Hepatocyte (in vitro differentiated cells): ENCODE measurements around the gene CCDC88C. TPM values are rescaled to one million over a fixed set of nuclear protein-coding genes. Genes with fewer than 3 reads are reported as not detected.

ENCODE experiments used
- DNase-seq: peaks from one replicate; pipeline ENCODE4 v3.0.0-alpha.2; 2016; ENCODE audit warnings: low spot score
- H2AFZ ChIP-seq: fragments of 200-600 bp; sonication (generic); 2 replicates; pipeline ENCODE4 v1.6.0; 2016; ENCODE audit warnings: antibody characterized with exemption, mild to moderate bottlenecking
- H3K27ac ChIP-seq: fragments of 200-600 bp; sonication (generic); 2 replicates; pipeline ENCODE4 v1.5.1; 2016; ENCODE audit warnings: mild to moderate bottlenecking
- H3K27me3 ChIP-seq: fragments of 200-600 bp; sonication (generic); 2 replicates; pipeline ENCODE4 v1.6.1; 2016
- H3K36me3 ChIP-seq: fragments of 200-600 bp; sonication (generic); replicated peaks from 2 replicates; pipeline ENCODE4 v1.5.1; 2016; ENCODE audit warnings: low read depth; ENCODE audit not compliant: insufficient read depth
- H3K4me1 ChIP-seq: fragments of 200-600 bp; sonication (generic); 2 replicates; pipeline ENCODE4 v1.5.1; 2016; ENCODE audit warnings: mild to moderate bottlenecking, moderate library complexity; ENCODE audit not compliant: insufficient read depth
- H3K4me2 ChIP-seq: fragments of 200-600 bp; sonication (generic); 2 replicates; pipeline ENCODE4 v1.6.0; 2016
- H3K4me3 ChIP-seq: fragments of 200-600 bp; sonication (generic); 2 replicates; pipeline ENCODE4 v1.5.1; 2016; ENCODE audit warnings: mild to moderate bottlenecking
- H3K79me2 ChIP-seq: fragments of 200-600 bp; sonication (generic); 2 replicates; pipeline ENCODE4 v1.6.0; 2017; ENCODE audit warnings: mild to moderate bottlenecking
- H3K9me2 ChIP-seq: fragments of 200-600 bp; sonication (generic); replicated peaks from 2 replicates; pipeline ENCODE4 v1.6.0; 2017; ENCODE audit warnings: mild to moderate bottlenecking; ENCODE audit not compliant: insufficient read depth
- H3K9me3 ChIP-seq: fragments of 200-600 bp; sonication (generic); 2 replicates; pipeline ENCODE4 v1.5.1; 2016; ENCODE audit warnings: low read depth, mild to moderate bottlenecking
- H4K20me1 ChIP-seq: fragments of 200-600 bp; sonication (generic); 2 replicates; pipeline ENCODE4 v1.6.0; 2016; ENCODE audit warnings: mild to moderate bottlenecking; ENCODE audit not compliant: insufficient read depth, poor library complexity, severe bottlenecking
- CTCF ChIP-seq: fragments of 200-600 bp; sonication (generic); IDR thresholded peaks from 2 replicates; pipeline ENCODE4 v1.5.1; 2016; ENCODE audit warnings: antibody characterized with exemption, mild to moderate bottlenecking; ENCODE audit not compliant: poor library complexity
- EZH2 ChIP-seq: fragments of 200-600 bp; sonication (generic); IDR thresholded peaks from 2 replicates; pipeline ENCODE4 v1.6.1; 2016; ENCODE audit warnings: antibody characterized with exemption, mild to moderate bottlenecking, borderline replicate concordance
- EZH2phosphoT487 ChIP-seq: fragments of 200-600 bp; sonication (generic); IDR thresholded peaks from one replicate; pipeline ENCODE4 v1.6.1; 2018; ENCODE audit warnings: antibody characterized with exemption, mild to moderate bottlenecking, low read depth, moderate library complexity; ENCODE audit not compliant: unreplicated experiment, severe bottlenecking
- WGBS: methylation state at CpG from one replicate; pipeline ENCODE4 v1.1.6; 2016; ENCODE audit warnings: low lambda C conversion rate; ENCODE audit errors: missing lambda C conversion rate; 5-methylcytosine and 5-hydroxymethylcytosine counted together
- polyA plus RNA-seq: library from polyadenylated mRNA; unstranded; fragments of >200 nt; fragmentation: Nextera tagmentation; extraction: Ambion mirVana; gene quantifications from 2 replicates; pipeline ENCODE4 v1.2.1, GENCODE V29; 2016
- total RNA-seq: library from RNA; depleted of rRNA; stranded (reverse); fragments of >200 nt; gene quantifications from 2 replicates; pipeline ENCODE4 v1.2.3, GENCODE V29; 2014

CCDC88C gene
- total and polyA plus RNA-seq, 2 experiments from 2014 or later = 5.9 to 11.3 TPM

DNA sequence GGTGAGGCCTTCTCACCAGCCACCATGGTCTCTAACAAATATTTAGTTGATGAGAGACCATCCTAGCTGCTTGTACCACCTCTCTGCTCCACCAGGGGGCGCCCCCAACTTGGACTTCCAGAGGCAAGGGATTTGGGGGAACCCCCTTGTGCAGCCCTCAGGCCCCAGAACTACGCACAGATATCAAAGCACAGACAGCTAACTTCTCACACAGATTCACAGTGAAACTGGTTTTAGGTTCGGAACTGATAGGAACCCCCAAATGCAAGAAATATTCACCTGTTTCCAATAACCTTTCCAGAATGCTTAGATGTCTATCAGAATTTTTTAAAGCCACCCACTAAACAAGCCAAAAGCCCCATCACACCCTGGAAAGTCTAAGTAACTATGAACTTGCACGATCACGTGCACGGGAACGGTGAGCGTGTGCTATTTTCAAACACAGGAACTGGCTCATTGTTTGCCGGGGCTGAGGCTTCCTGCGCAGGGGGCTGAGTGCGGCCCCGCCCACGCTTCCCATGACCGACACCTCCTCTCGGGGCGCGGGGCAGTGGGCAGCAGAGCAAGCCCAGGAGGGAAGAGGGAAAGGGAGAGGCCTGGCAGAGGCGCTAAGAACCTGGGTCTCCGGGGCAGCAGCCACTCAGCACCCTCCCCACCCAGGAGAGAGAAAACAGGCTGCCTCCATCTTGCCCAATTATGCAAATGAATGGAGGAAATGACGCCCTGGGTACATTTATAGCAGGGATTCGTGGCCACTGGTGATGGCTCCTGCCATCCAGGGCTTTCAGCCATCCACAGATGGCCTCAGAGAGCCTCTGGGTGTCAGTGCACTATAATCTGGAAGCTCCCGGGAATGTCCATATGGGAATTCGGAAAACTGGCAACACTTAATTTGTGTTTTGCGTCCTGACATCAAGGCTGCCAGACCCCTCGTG is 93.7 kb downstream of the CCDC88C start:
- no peaks in the 10 kb centered on the region for H3K27me3 ChIP-seq
- H3K9me3 ChIP-seq = no peaks in the 10 kb centered on the region
- no peaks in the 10 kb centered on the region for H3K36me3 ChIP-seq
- H3K4me2 ChIP-seq = no peak overlapping the region
- no peaks in the 10 kb centered on the region for H3K9me2 ChIP-seq
- DNase-seq = peak; percentile 80
- no peaks in the 10 kb centered on the region for H3K79me2 ChIP-seq
- TF ChIP-seq CTCF = peak; percentile 99
- no peak for TF ChIP-seq EZH2phosphoT487
- no peak overlapping the region for H3K4me3 ChIP-seq
- H4K20me1 ChIP-seq = no peaks in the 10 kb centered on the region
- H3K4me1 ChIP-seq = peaks cover 3% of the 10 kb centered on the region
- no peak overlapping the region for H3K27ac ChIP-seq
- H2AFZ ChIP-seq = no peak overlapping the region
- 72% methylated on average over 25 of the region's 25 CpGs for WGBS

DNA sequence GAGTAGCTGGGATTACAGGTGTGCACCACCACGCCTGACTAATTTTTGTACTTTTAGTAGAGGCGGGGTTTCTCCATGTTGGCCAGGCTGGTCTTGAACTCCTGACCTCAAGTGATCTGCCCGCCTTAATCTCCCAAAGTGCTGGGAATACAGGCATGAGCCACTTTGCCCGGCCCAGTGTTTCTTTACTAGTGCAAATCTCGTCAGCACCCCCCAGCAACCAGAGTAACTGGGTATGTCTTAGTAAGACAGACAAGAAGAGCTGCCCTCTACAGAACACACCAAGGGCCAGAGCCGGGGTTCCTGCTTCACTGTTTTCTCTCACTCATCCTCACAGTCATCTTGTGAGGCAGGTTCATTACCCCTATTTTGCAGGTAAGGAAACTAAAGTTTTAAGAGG is 94.6 kb downstream of the CCDC88C start:
- H3K4me2 ChIP-seq = no peak overlapping the region
- no peak for DNase-seq
- no peak overlapping the region for H3K27ac ChIP-seq
- H4K20me1 ChIP-seq = no peaks in the 10 kb centered on the region
- peaks cover 3% of the 10 kb centered on the region for H3K4me1 ChIP-seq
- WGBS = 90% methylated on average over 6 of the region's 6 CpGs
- no peaks in the 10 kb centered on the region for H3K36me3 ChIP-seq
- no peak overlapping the region for H2AFZ ChIP-seq
- H3K4me3 ChIP-seq = no peak overlapping the region
- H3K79me2 ChIP-seq = no peaks in the 10 kb centered on the region
- no peaks in the 10 kb centered on the region for H3K27me3 ChIP-seq
- H3K9me2 ChIP-seq = no peaks in the 10 kb centered on the region
- no peaks in the 10 kb centered on the region for H3K9me3 ChIP-seq
- TF ChIP-seq EZH2phosphoT487 (no peak), EZH2 (no peak), CTCF (no peak)

GRCh38 chr14:91322623-91323022 is 95.0 kb downstream of the CCDC88C start:
- TF ChIP-seq EZH2phosphoT487 = no peak
- no peaks in the 10 kb centered on the region for H3K36me3 ChIP-seq
- H3K4me3 ChIP-seq = no peak overlapping the region
- peaks cover 5% of the 10 kb centered on the region for H3K4me1 ChIP-seq
- H3K9me2 ChIP-seq = no peaks in the 10 kb centered on the region
- no peak overlapping the region for H3K27ac ChIP-seq
- WGBS = 92% methylated on average over 6 of the region's 6 CpGs
- no peaks in the 10 kb centered on the region for H3K9me3 ChIP-seq
- no peak overlapping the region for H2AFZ ChIP-seq
- H3K4me2 ChIP-seq = no peak overlapping the region
- no peaks in the 10 kb centered on the region for H4K20me1 ChIP-seq
- no peaks in the 10 kb centered on the region for H3K79me2 ChIP-seq
- DNase-seq = no peak
- H3K27me3 ChIP-seq = no peaks in the 10 kb centered on the region

DNA sequence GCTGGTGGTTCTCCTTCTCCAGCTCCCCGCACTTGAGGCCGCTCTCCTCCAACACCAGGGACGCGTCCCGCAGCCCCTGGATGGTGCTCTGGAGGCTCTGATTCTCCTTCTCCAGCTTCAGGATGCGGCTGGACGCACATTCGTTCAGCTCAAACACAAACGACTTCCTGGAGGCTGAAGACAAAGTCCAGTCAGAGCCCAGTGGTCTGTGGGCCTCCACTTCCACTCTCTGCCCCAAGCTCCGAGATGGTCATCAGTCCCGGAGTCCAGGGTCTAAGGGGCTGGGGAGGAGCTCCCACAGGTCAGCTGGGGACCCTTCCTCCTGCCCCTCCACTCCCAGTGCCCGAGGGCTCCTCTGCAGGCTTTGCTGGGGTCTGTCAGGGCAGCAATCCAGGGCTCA is 96.5 kb downstream of the CCDC88C start:
- TF ChIP-seq CTCF (no peak), EZH2 (no peak), EZH2phosphoT487 (no peak)
- no peaks in the 10 kb centered on the region for H3K9me3 ChIP-seq
- H3K36me3 ChIP-seq = no peaks in the 10 kb centered on the region
- no peak overlapping the region for H3K4me2 ChIP-seq
- H3K4me1 ChIP-seq = peaks cover 9% of the 10 kb centered on the region
- no peak overlapping the region for H3K27ac ChIP-seq
- no peak overlapping the region for H2AFZ ChIP-seq
- no peaks in the 10 kb centered on the region for H3K9me2 ChIP-seq
- H3K79me2 ChIP-seq = no peaks in the 10 kb centered on the region
- no peaks in the 10 kb centered on the region for H3K27me3 ChIP-seq
- 88% methylated on average over 12 of the region's 12 CpGs for WGBS
- H3K4me3 ChIP-seq = no peak overlapping the region
- DNase-seq = no peak
- H4K20me1 ChIP-seq = no peaks in the 10 kb centered on the region
